Adrenal gland (tissue), 5 donors: ENCODE results near the gene ITFG1.

ENCODE experiments used
- CTCF ChIP-seq, 6 experiments: fragments of 450-650 bp in 4 of 6; fragments of 200-600 bp in 2 of 6; sonication (generic) in 1 of 6; IDR thresholded peaks; 1 replicate in 5 of 6; 2 replicates in 1 of 6; pipeline versions ENCODE4 v1.5.1 to v1.8.0; 2016 to 2021; ENCODE audit warnings: antibody characterized with exemption in 6 of 6, mild to moderate bottlenecking in 2 of 6, moderate library complexity in 1 of 6
- POLR2A ChIP-seq, 2 donors: fragments of 450-650 bp; IDR thresholded peaks; one replicate each; pipeline ENCODE4 v1.6.1; 2017; ENCODE audit warnings: antibody characterized with exemption in 2 of 2, mild to moderate bottlenecking in 2 of 2, moderate library complexity in 1 of 2
- donor health status: DM: no; HTN: no; CAD: no.

GRCh38 chr16:47486856-47487255 lies 26.0 kb upstream of the ITFG1 start:
- TF ChIP-seq POLR2A (IDR thresholded peaks at IDR 0.05), result no peak
- no peak for TF ChIP-seq CTCF (IDR thresholded peaks at IDR 0.05)
